ENCODE measurements around the gene AP1G1.

Gene AP1G1

GRCh38 chr16:71754108-71754507 is 54.5 kb downstream of the AP1G1 start:
- DNase-seq (ENCODE audit: low spot score) (no peak), ATAC-seq (ENCODE audit: low read depth) (no peak)
- TF ChIP-seq CTCF (IDR thresholded peaks at IDR 0.05; ENCODE audit: poor library complexity, severe bottlenecking): no peak
- Histone ChIP-seq H3K4me3 (ENCODE audit: severe bottlenecking) (no peak overlapping the region), H3K4me1 (ENCODE audit: insufficient read depth, poor library complexity, severe bottlenecking) (no peaks in the 10 kb centered on the region), H3K9me3 (ENCODE audit: severe bottlenecking) (no peaks in the 10 kb centered on the region), H3K36me3 (ENCODE audit: low read depth) (peaks cover 98% of the 10 kb centered on the region), H3K27me3 (ENCODE audit: insufficient read depth, poor library complexity, severe bottlenecking) (no peaks in the 10 kb centered on the region), H3K27ac (ENCODE audit: poor library complexity, severe bottlenecking) (no peak overlapping the region)

- Histone ChIP-seq H3K4me1 (ENCODE audit: insufficient read depth, poor library complexity, severe bottlenecking) (no peaks in the 10 kb centered on the region), H3K4me3 (ENCODE audit: severe bottlenecking) (no peak overlapping the region), H3K27ac (ENCODE audit: poor library complexity, severe bottlenecking) (no peak overlapping the region), H3K36me3 (ENCODE audit: low read depth) (peaks cover 96% of the 10 kb centered on the region), H3K9me3 (ENCODE audit: severe bottlenecking) (no peaks in the 10 kb centered on the region), H3K27me3 (ENCODE audit: insufficient read depth, poor library complexity, severe bottlenecking) (no peaks in the 10 kb centered on the region)
- TF ChIP-seq CTCF (IDR thresholded peaks at IDR 0.05; ENCODE audit: poor library complexity, severe bottlenecking): no peak
- ATAC-seq (ENCODE audit: low read depth): no peak
- no peak for DNase-seq (ENCODE audit: low spot score)
Observed at GRCh38 chr16:71748226-71748625, 60.4 kb downstream of the AP1G1 start.

DNA sequence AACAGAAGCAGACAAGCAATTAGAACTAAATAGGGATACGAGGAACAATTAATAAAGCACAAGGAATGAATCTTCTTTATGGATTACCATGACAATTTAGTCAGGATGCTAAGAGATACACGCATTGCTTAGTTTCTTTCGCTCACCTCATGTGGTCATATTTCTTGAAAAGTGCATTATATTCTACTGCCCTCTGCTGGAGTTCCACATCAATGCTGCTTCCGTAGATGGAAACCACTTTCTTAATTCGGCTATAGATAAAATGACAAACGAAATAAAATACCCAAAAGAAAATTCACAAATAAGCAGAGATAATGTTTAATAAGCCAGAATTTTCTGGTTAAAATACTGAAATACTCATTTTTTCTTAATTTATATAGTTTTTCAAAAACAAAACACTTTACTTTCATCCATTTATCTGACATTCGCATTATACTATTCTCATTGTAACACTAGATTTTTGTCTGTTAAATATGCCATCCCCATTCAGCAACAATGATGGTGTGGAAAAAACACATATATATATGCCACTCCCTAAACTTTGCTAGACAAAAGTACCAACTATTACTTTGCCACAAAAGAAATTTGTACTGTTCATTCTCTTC is 62.1 kb downstream of the AP1G1 start:
- Histone ChIP-seq H3K27me3 (ENCODE audit: insufficient read depth, poor library complexity, severe bottlenecking) (no peaks in the 10 kb centered on the region), H3K4me3 (ENCODE audit: severe bottlenecking) (no peak overlapping the region), H3K4me1 (ENCODE audit: insufficient read depth, poor library complexity, severe bottlenecking) (no peaks in the 10 kb centered on the region), H3K36me3 (ENCODE audit: low read depth) (peaks cover 96% of the 10 kb centered on the region), H3K27ac (ENCODE audit: poor library complexity, severe bottlenecking) (no peak overlapping the region), H3K9me3 (ENCODE audit: severe bottlenecking) (no peaks in the 10 kb centered on the region)
- ATAC-seq (ENCODE audit: low read depth): no peak
- no peak for DNase-seq (ENCODE audit: low spot score)
- peak; percentile 80 for TF ChIP-seq CTCF (IDR thresholded peaks at IDR 0.05; ENCODE audit: poor library complexity, severe bottlenecking)

DNA sequence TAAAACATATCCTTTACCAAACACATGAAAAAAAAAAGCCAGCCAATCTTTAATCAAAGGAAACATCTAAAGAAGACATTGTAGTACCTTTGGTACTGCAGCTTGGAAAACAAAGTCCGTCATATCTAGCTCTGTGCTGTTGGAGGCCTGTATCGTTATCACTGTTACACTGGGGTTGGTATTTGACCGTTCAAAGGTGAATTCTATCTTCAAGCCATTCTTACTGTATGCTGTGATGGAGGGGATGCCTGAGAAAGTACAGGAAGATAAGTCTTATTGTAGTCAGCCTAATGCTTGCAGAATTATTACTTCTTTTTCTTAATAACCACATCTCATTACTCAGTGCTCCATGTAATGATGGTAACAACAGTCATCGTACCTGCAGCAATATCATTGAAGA is 69.8 kb downstream of the AP1G1 start:
- Histone ChIP-seq H3K4me1 (ENCODE audit: insufficient read depth, poor library complexity, severe bottlenecking) (no peaks in the 10 kb centered on the region), H3K9me3 (ENCODE audit: severe bottlenecking) (no peaks in the 10 kb centered on the region), H3K4me3 (ENCODE audit: severe bottlenecking) (no peak overlapping the region), H3K27me3 (ENCODE audit: insufficient read depth, poor library complexity, severe bottlenecking) (no peaks in the 10 kb centered on the region), H3K27ac (ENCODE audit: poor library complexity, severe bottlenecking) (no peak overlapping the region), H3K36me3 (ENCODE audit: low read depth) (peaks cover 86% of the 10 kb centered on the region)
- TF ChIP-seq CTCF (IDR thresholded peaks at IDR 0.05; ENCODE audit: poor library complexity, severe bottlenecking): no peak
- ATAC-seq (ENCODE audit: low read depth) (no peak), DNase-seq (ENCODE audit: low spot score) (no peak)

DNA sequence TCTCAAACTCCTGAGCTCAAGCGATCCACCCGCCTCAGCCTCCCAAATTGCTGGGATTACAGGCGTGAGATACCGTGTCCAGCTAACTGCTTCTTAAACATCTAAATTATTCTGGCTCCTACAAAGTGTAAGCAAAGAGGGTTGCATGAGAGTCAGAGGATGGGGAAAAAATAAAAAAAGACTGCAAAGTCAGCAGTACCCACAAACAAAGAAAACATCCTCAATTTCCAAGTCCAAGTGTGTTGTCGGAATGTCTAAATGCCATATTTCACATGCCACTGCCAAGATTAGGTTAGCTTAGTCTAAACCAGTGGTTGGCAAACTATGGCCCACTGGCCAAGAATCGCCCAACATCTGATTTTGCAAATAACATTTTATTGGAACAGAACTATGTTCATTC is 71.1 kb downstream of the AP1G1 start:
- no peak overlapping the region for H3K27ac ChIP-seq (ENCODE audit: poor library complexity, severe bottlenecking)
- ATAC-seq (ENCODE audit: low read depth) (no peak), DNase-seq (ENCODE audit: low spot score) (no peak)
- H3K36me3 ChIP-seq (ENCODE audit: low read depth): peaks cover 86% of the 10 kb centered on the region
- no peak for TF ChIP-seq CTCF (IDR thresholded peaks at IDR 0.05; ENCODE audit: poor library complexity, severe bottlenecking)
- H3K27me3 ChIP-seq (ENCODE audit: insufficient read depth, poor library complexity, severe bottlenecking): no peaks in the 10 kb centered on the region
- no peaks in the 10 kb centered on the region for H3K4me1 ChIP-seq (ENCODE audit: insufficient read depth, poor library complexity, severe bottlenecking)
- H3K9me3 ChIP-seq (ENCODE audit: severe bottlenecking): no peaks in the 10 kb centered on the region
- H3K4me3 ChIP-seq (ENCODE audit: severe bottlenecking): no peak overlapping the region

Data from RWPE2 (cell line).